ENCODE measurements around the gene ANKRD24.
"Not testable (repeated sequence)": the region's sequence is repeated elsewhere in the genome, so short reads cannot be mapped to it uniquely, and the experiment has no call there.

The ANKRD24 gene

GRCh38 chr19:4182084-4182810, at the start of gene ANKRD24, which contains the start of gene SIRT6:
ANKRD24 (plus strand) TSS chr19:4182689; CDS start chr19:4186426, 3,737 bp downstream.
SIRT6 (minus strand) TSS chr19:4182563; CDS start chr19:4182539, 24 bp downstream.
- DNase-seq (ENCODE audit: low read depth) = peak; percentile 96

DNA sequence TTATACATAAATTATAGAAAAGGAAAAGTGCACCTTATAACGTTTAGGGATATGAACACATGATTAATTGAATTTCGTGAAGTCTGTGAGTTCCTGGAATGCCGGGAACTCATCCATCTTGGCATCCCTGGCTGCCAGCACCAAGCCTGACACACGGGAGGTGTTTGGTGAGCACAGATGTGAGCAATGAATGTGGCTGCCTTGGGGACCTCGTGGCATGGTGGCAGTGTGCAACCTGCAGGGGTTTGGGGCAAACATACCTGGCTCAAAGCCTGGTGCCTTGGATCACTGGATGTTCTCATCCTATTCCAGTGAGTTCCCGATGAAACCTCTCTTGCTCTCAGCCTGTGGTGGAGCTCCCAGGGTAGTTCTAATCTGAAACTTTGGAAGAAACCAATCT, 48.1 kb upstream of the ANKRD24 start:
- DNase-seq (ENCODE audit: low read depth) = no peak

GRCh38 chr19:4135386-4135785, 47.1 kb upstream of the ANKRD24 start:
- not testable (repeated sequence) for DNase-seq (ENCODE audit: low read depth)

- no peak for DNase-seq (ENCODE audit: low read depth)
These were observed 45.8 kb upstream of the ANKRD24 start for GRCh38 chr19:4136680-4137088.

DNA sequence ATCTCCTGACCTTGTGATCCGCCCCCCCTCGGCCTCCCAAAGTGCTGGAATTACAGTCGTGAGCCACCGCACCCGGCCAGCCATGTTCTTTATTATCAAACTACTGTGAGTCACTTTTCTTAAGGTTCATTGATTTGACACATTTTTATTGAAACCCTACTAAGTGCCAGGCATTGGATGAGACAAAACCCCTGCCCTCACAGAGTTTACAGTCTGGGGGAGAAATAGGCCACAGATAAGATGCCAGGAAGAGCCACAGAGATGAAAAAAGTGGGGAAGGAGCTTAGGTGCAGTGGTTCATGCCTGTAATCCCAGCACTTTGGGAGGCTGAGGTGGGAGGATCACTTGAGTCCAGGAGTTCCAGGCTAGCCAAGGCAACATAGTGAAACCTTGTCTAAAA, 44.0 kb upstream of the ANKRD24 start:
- no peak for DNase-seq (ENCODE audit: low read depth)

- DNase-seq (ENCODE audit: low read depth) = peak; percentile 88
These were observed 42.8 kb upstream of the ANKRD24 start for GRCh38 chr19:4139614-4140236.

DNA sequence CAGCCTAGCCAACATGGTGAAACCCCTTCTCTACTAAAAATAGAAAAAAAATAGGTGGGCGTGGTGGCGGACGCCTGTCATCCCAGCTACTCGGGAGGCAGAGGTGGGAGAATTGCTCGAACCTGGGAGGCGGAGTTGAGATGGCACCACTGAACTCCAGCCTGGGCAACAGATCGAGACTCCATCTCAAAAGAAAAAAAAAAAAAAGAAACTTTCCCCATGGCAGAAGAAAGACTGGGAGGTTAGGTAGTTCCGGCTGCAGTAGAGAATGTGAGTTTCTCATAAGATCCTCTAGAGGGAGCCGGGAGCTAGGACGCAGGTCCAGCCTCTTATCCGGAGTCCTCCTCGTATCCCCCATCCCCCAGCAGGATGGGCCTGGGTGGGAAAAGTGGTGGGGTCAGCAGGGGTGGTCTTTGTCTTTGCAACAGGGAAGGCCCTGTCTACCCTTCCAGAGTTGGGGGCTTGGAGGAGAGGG, 42.2 kb upstream of the ANKRD24 start:
- no peak for DNase-seq (ENCODE audit: low read depth)

DNA sequence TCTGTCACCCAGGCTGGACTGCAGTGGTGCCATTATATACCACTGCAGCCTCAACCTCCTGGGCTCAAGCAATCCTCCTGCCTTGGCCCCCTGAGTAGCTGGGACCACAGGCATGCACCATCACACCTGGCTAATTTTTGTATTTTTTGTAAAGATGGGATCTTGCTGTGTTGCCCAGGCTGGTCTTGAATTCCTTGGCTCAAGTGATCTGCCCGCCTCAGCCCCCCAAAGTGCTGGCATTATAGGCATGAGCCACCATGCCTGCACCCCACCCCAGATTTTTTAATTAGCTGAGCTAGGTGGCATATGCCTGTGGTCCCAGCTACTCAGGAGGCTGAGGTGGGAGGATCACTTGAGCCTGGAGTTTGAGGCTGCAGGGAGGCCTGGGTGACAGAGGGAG, 39.6 kb upstream of the ANKRD24 start:
- not testable (repeated sequence) for DNase-seq (ENCODE audit: low read depth)

GRCh38 chr19:4144666-4145249, 37.7 kb upstream of the ANKRD24 start:
- no peak for DNase-seq (ENCODE audit: low read depth)

- DNase-seq (ENCODE audit: low read depth) = no peak
These were observed 32.8 kb upstream of the ANKRD24 start for GRCh38 chr19:4149518-4150288.

DNA sequence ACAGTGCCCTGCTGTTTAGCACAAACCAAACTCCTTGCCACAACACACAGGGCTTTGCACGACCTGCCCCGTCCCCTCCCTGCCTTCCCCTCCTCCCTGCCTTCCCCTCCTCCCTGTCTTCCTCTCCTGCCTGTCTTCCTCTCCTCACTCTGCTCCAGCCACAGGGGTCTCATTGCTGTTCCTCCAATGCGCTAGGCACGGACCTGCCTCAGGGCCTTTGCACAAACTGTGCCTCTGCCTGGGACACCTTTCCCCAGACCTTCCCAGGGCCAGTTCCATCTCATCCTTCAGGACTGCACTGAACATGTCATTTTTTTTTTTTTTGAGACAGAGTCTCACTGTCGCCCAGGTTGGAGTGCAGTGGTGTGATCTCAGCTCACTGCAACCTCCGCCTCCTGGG, 30.9 kb upstream of the ANKRD24 start:
- DNase-seq (ENCODE audit: low read depth) = no peak

DNA sequence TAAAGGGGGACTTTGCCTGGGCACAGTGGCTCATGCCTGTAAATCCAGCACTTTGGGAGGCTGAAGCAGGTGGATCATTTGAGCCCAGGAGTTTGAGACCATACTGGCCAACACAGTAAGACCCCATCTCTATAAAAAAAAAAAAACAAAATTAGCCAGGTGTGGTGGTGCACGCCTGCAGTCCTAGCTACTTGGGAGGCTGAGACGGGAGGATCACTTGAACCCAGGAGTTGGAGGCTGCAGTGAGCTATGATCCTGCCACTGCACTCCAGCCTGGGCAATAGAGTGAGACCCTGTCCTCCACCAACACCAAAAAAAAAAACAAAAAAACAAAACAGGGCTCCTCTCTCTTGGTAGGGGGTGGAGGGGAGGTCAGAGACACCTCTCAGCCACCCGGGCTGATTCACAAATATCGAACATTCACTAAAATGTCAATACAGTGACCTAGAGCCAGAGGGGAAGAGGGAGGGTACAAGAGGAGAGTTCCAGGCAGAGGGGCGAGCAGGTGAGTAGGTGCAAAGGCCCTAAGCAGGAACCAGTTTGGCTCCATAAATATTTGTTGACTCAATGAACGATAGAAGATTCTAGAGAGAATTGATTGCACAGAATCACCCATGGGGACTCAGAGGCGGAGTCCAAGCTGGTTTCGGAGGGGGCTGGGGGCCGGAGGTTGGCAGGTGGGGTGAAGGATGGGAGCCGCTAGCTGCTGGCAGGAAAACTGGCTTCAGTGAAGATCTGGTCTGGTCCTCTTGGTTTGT, 30.1 kb upstream of the ANKRD24 start:
- no peak for DNase-seq (ENCODE audit: low read depth)

DNA sequence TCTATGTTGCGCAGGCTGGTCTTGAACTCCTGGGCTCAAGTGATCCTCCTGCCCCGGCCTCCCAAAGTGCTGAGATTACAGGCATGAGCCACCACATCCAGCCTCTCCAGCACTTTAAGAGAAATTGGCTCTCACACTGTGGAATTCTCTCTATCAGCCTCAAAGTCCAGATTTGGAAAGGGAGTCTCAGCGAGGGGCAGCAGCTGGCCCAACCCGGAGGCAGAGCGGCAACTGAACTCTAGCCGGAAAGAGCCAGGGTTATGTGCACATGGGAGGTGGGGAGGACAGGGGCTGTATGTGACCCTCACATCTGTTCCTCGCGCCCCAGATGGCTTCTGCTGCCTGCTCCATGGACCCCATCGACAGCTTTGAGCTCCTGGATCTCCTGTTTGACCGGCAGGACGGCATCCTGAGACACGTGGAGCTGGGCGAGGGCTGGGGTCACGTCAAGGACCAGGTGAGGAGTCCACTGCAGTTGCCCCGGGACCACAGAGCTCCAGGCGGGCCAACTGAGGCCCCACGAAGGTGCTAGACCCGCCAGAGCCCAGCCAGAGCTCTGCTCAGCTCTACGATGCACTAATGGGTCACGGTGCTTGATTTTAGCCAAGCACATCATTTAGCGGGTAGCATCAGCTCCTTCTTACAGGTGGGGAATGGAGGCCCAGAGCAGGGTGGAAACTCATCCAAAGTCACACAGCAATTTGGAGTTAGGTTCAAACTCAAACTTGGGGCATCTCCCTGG, 27.7 kb upstream of the ANKRD24 start:
- DNase-seq (ENCODE audit: low read depth) = no peak

- no peak for DNase-seq (ENCODE audit: low read depth)
These were observed 25.3 kb upstream of the ANKRD24 start for GRCh38 chr19:4157164-4157563.

DNA sequence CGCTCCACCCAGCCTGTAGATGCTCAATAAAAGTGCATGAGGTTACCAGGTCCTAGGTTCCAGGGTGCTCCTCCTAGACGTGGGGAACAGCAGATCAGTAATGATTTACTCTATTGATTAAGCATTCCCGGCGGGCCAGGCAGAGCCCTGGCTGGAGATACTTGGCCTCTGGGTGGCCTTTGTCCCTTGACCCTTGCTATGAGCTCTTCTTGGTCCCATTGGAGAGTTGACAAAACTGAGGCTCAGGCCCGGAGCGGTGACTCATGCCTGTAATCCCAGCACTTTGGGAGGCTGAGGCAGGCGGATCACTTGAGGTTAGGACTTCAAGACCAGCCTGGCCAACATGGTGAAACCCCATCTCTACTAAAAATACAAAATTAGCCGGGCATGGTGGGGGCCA, 24.5 kb upstream of the ANKRD24 start:
- not testable (repeated sequence) for DNase-seq (ENCODE audit: low read depth)

DNA sequence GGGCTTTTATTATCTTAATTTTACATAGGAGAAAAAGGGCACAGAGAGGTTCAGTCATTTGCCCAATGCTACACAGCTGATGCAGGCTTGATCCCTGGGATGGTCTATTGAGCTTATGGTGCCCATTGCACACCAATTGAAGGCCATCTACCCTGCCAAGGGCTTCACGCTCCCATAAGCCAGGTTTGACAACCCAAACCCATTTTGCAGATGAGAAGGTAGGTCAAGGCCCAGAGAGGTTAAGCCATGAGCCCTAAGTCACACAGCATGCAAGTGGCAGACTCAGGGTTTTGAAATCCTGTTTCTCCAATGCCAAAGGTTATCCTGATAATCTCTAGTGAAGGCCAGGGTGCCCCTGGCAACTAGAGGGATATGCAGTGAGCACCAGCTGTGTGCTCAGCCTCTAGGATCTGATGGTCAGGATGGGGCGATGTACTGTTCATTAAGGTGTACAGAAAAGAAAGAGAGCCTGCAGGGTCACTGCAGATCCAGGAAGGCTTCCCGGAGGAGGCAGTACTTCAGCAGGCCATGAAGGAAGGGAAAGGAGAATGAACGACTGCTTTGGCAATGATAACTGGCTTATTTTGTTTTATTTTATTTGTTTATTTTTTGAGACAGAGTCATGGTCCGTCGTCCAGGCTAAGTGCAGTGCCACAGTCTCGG, 20.9 kb upstream of the ANKRD24 start:
- DNase-seq (ENCODE audit: low read depth) = no peak

- DNase-seq (ENCODE audit: low read depth) = no peak
These were observed 18.2 kb upstream of the ANKRD24 start for GRCh38 chr19:4164262-4164661.

GRCh38 chr19:4171676-4172075, 10.8 kb upstream of the ANKRD24 start:
- DNase-seq (ENCODE audit: low read depth) = no peak

- peak; percentile 52 for DNase-seq (ENCODE audit: low read depth)
These were observed 9.5 kb upstream of the ANKRD24 start for GRCh38 chr19:4172861-4173473.
